Breast epithelium (tissue), 4 donors: ENCODE data around the gene RPL28. TPM values are rescaled to one million over a fixed set of nuclear protein-coding genes. Genes with fewer than 3 reads are reported as not detected.

Source experiments
- DNase-seq, 2 donors: peaks; one replicate each; pipeline ENCODE4 v3.0.0-alpha.2; 2019; ENCODE audit warnings: low spot score in 2 of 2
- H3K27ac ChIP-seq, 2 donors: fragments of 200-600 bp; sonication (generic) in 1 of 2; one replicate each; pipeline ENCODE4 v1.5.1; 2016 to 2019; ENCODE audit warnings: mild to moderate bottlenecking in 1 of 2
- H3K27me3 ChIP-seq, 2 donors: fragments of 200-600 bp; sonication (generic) in 1 of 2; one replicate each; pipeline versions ENCODE4 v1.5.1 to v1.6.0; 2017 to 2019; ENCODE audit warnings: control low read depth in 1 of 2, mild to moderate bottlenecking in 1 of 2
- H3K36me3 ChIP-seq: fragments of 200-600 bp; one replicate; pipeline ENCODE4 v1.5.1; 2019
- H3K4me1 ChIP-seq, 2 donors: fragments of 200-600 bp; sonication (generic); one replicate each; pipeline ENCODE4 v1.5.1; 2016 to 2019; ENCODE audit warnings: control low read depth in 1 of 2
- H3K4me3 ChIP-seq, 3 donors: fragments of 200-600 bp; sonication (generic); 1 replicate in 2 of 3; 2 replicates in 1 of 3; pipeline ENCODE4 v1.5.1; 2016 to 2019; ENCODE audit warnings: mild to moderate bottlenecking in 3 of 3, moderate library complexity in 2 of 3
- H3K9me3 ChIP-seq, 2 donors: fragments of 200-600 bp; sonication (generic) in 1 of 2; one replicate each; pipeline ENCODE4 v1.5.1; 2016 to 2019; ENCODE audit warnings: control low read depth in 1 of 2
- CTCF ChIP-seq, 3 donors: fragments of 450-650 bp; IDR thresholded peaks; one replicate each; pipeline ENCODE4 v1.5.1; 2016 to 2017; ENCODE audit warnings: antibody characterized with exemption in 3 of 3, mild to moderate bottlenecking in 3 of 3, moderate library complexity in 3 of 3
- POLR2A ChIP-seq: fragments of 450-650 bp; IDR thresholded peaks from one replicate; pipeline ENCODE4 v1.6.1; 2016; ENCODE audit warnings: antibody characterized with exemption, mild to moderate bottlenecking, moderate library complexity
- POLR2AphosphoS5 ChIP-seq, 3 donors: sonication (generic); formaldehyde crosslinking; IDR thresholded peaks; one replicate each; pipeline ENCODE4 v1.6.1; 2017; ENCODE audit warnings: antibody characterized with exemption in 3 of 3
- intact Hi-C: fragments of 100-400 bp; cut with DNase I; formaldehyde crosslinking; loops from one replicate; pipeline ENCODE4 v1.15.1; 2023; ENCODE audit warnings: low total_unique reads
- total RNA-seq, 3 donors: library from RNA; depleted of rRNA; stranded (reverse); fragments of >200 nt; gene quantifications; one replicate each; pipeline ENCODE4 v1.1.0, GENCODE V29; 2016

Gene RPL28
- total RNA-seq, 3 donors from 2014 or later, result 462 to 673 (median 471) TPM

- intact Hi-C loops, result no loop called here
- no peak for TF ChIP-seq POLR2AphosphoS5 (IDR thresholded peaks at IDR 0.05)
- TF ChIP-seq POLR2A, result no peak
- no peak for TF ChIP-seq CTCF (IDR thresholded peaks at IDR 0.05)
- DNase-seq, result no peak
- Histone ChIP-seq H3K4me3 (peak within 1 kb of the TSS in 1 of 3 donors; percentile 46), H3K27me3 (peaks cover 20 to 71% of the 10 kb centered on the region in 2 donors), H3K4me1 (no peaks in the 10 kb centered on the region), H3K27ac (no peak within 1 kb of the TSS), H3K36me3 (no peaks in the 10 kb centered on the region), H3K9me3 (no peaks in the 10 kb centered on the region)
Measured at GRCh38 chr19:55443045-55443823, 57.5 kb downstream of the RPL28 start, which contains the start of gene SHISA7. SHISA7 (minus strand) TSS chr19:55443300; CDS start chr19:55442863, 437 bp downstream.

GRCh38 chr19:55443824-55444480 is 58.2 kb downstream of the RPL28 start:
- no peaks in the 10 kb centered on the region for H3K9me3 ChIP-seq
- no peak overlapping the region for H3K4me3 ChIP-seq
- no peak for DNase-seq
- peaks cover 19 to 64% of the 10 kb centered on the region in 2 donors for H3K27me3 ChIP-seq
- TF ChIP-seq POLR2A, result no peak
- TF ChIP-seq POLR2AphosphoS5 (IDR thresholded peaks at IDR 0.05), result no peak
- TF ChIP-seq CTCF (IDR thresholded peaks at IDR 0.05), result no peak
- no peaks in the 10 kb centered on the region for H3K36me3 ChIP-seq
- H3K4me1 ChIP-seq, result no peaks in the 10 kb centered on the region
- H3K27ac ChIP-seq, result no peak overlapping the region
- intact Hi-C loops, result no loop called here

GRCh38 chr19:55444646-55445045 is 58.9 kb downstream of the RPL28 start:
- Histone ChIP-seq H3K27ac (no peak overlapping the region), H3K36me3 (no peaks in the 10 kb centered on the region), H3K27me3 (peaks cover 13 to 63% of the 10 kb centered on the region in 2 donors), H3K9me3 (no peaks in the 10 kb centered on the region), H3K4me3 (no peak overlapping the region), H3K4me1 (no peaks in the 10 kb centered on the region)
- DNase-seq, result no peak
- TF ChIP-seq POLR2AphosphoS5 (IDR thresholded peaks at IDR 0.05) (no peak), POLR2A (no peak), CTCF (IDR thresholded peaks at IDR 0.05) (no peak)
- intact Hi-C loops, result no loop called here

- no peaks in the 10 kb centered on the region for H3K9me3 ChIP-seq
- no peak for DNase-seq
- no peak overlapping the region for H3K27ac ChIP-seq
- H3K36me3 ChIP-seq, result no peaks in the 10 kb centered on the region
- intact Hi-C loops, result no loop called here
- peaks cover 10 to 54% of the 10 kb centered on the region in 2 donors for H3K27me3 ChIP-seq
- no peak overlapping the region for H3K4me3 ChIP-seq
- no peak for TF ChIP-seq CTCF (IDR thresholded peaks at IDR 0.05)
- TF ChIP-seq POLR2A, result no peak
- no peak for TF ChIP-seq POLR2AphosphoS5 (IDR thresholded peaks at IDR 0.05)
- H3K4me1 ChIP-seq, result no peaks in the 10 kb centered on the region
Measured at GRCh38 chr19:55446060-55446459, 60.3 kb downstream of the RPL28 start.
